ENCODE data around the gene MAP2K4. TPM values are rescaled to one million over a fixed set of nuclear protein-coding genes. Genes with fewer than 3 reads are reported as not detected.

MAP2K4 gene
- total and polyA plus RNA-seq, 7 experiments from 2014 or later, result 21.8 to 45.1 (median 32.4) TPM

GRCh38 chr17:12122075-12122474 is 101.4 kb downstream of the MAP2K4 start:
- Histone ChIP-seq H3K36me3 (ENCODE audit: control insufficient read depth in 2 of 3, insufficient read depth in 3 of 3, low read length in 3 of 3) (peaks cover 0 to 28% (median 4%) of the 10 kb centered on the region in 3 experiments), H3K9me3 (ENCODE audit: control insufficient read depth in 2 of 3, low read length in 3 of 3) (no peaks in the 10 kb centered on the region), H3K27me3 (ENCODE audit: control insufficient read depth in 2 of 2, insufficient read depth in 2 of 2, low read length in 2 of 2) (no peaks in the 10 kb centered on the region), H3K27ac (ENCODE audit: low read depth, low read length) (no peak overlapping the region), H3K4me3 (ENCODE audit: low read length) (no peak overlapping the region), H3K4me1 (ENCODE audit: control insufficient read depth in 2 of 2, insufficient read depth in 2 of 2, low read length in 2 of 2) (no peaks in the 10 kb centered on the region)
- Mint-ChIP-seq H3K36me3 (peaks cover 38 to 72% (median 62%) of the 10 kb centered on the region in 5 donors), H3K4me3 (no peak overlapping the region), H3K27ac (no peak overlapping the region), H3K9me3 (peaks cover 0 to 7% (median 0%) of the 10 kb centered on the region in 11 donors), H3K27me3 (no peaks in the 10 kb centered on the region), H3K4me1 (peaks cover 0 to 7% (median 0%) of the 10 kb centered on the region in 7 donors)
- DNase-seq (no peak), ATAC-seq (no peak)
- POLR2A ChIA-PET, result no interaction called here
- CTCF ChIA-PET, result no interaction called here
- intact Hi-C loops (cut with micrococcal nuclease), result loop anchor here in 1 of 2 donors (10.0 kb wide), 1 partner anchor 127 kb away; the partner anchor contains the start of gene ZNF18

- no peaks in the 10 kb centered on the region for H3K4me1 ChIP-seq (ENCODE audit: control insufficient read depth in 2 of 2, insufficient read depth in 2 of 2, low read length in 2 of 2)
- peaks cover 4 to 68% (median 11%) of the 10 kb centered on the region in 3 experiments for H3K36me3 ChIP-seq (ENCODE audit: control insufficient read depth in 2 of 3, insufficient read depth in 3 of 3, low read length in 3 of 3)
- Mint-ChIP-seq H3K9me3 (peaks cover 0 to 2% (median 0%) of the 10 kb centered on the region in 11 donors), H3K27ac (no peak overlapping the region), H3K27me3 (no peaks in the 10 kb centered on the region), H3K4me3 (no peak overlapping the region), H3K36me3 (peaks cover 34 to 91% (median 79%) of the 10 kb centered on the region in 5 donors), H3K4me1 (peaks cover 0 to 4% (median 0%) of the 10 kb centered on the region in 7 donors)
- H3K27ac ChIP-seq (ENCODE audit: low read depth, low read length), result no peak overlapping the region
- ChIA-PET CTCF (no interaction called here), POLR2A (no interaction called here)
- intact Hi-C loops (cut with micrococcal nuclease), result loop anchor here in 1 of 2 donors (10.0 kb wide), 1 partner anchor 132 kb away; the partner anchor contains the start of gene ZNF18
- DNase-seq, result no peak
- no peaks in the 10 kb centered on the region for H3K27me3 ChIP-seq (ENCODE audit: control insufficient read depth in 2 of 2, insufficient read depth in 2 of 2, low read length in 2 of 2)
- H3K4me3 ChIP-seq (ENCODE audit: low read length), result no peak overlapping the region
- H3K9me3 ChIP-seq (ENCODE audit: control insufficient read depth in 2 of 3, low read length in 3 of 3), result no peaks in the 10 kb centered on the region
- no peak for ATAC-seq
Observed at GRCh38 chr17:12127177-12127576, 106.5 kb downstream of the MAP2K4 start.

- ATAC-seq (no peak), DNase-seq (no peak)
- no peaks in the 10 kb centered on the region for H3K27me3 Mint-ChIP-seq
- peaks cover 0 to 2% (median 0%) of the 10 kb centered on the region in 11 donors for H3K9me3 Mint-ChIP-seq
- H3K36me3 Mint-ChIP-seq, result peaks cover 39 to 91% (median 84%) of the 10 kb centered on the region in 5 donors
- Histone ChIP-seq H3K4me3 (ENCODE audit: low read length) (no peak overlapping the region), H3K27me3 (ENCODE audit: control insufficient read depth in 2 of 2, insufficient read depth in 2 of 2, low read length in 2 of 2) (no peaks in the 10 kb centered on the region), H3K9me3 (ENCODE audit: control insufficient read depth in 2 of 3, low read length in 3 of 3) (no peaks in the 10 kb centered on the region), H3K36me3 (ENCODE audit: control insufficient read depth in 2 of 3, insufficient read depth in 3 of 3, low read length in 3 of 3) (peaks cover 4 to 72% (median 11%) of the 10 kb centered on the region in 3 experiments), H3K4me1 (ENCODE audit: control insufficient read depth in 2 of 2, insufficient read depth in 2 of 2, low read length in 2 of 2) (no peaks in the 10 kb centered on the region), H3K27ac (ENCODE audit: low read depth, low read length) (no peak overlapping the region)
- intact Hi-C loops (cut with micrococcal nuclease), result loop anchor here in 1 of 2 donors (10.0 kb wide), 1 partner anchor 133 kb away; the partner anchor contains the start of gene ZNF18
- no peak overlapping the region for H3K27ac Mint-ChIP-seq
- H3K4me3 Mint-ChIP-seq, result no peak overlapping the region
- CTCF ChIA-PET, result no interaction called here
- POLR2A ChIA-PET, result no interaction called here
- H3K4me1 Mint-ChIP-seq, result peaks cover 0 to 4% (median 0%) of the 10 kb centered on the region in 7 donors
Observed at GRCh38 chr17:12127667-12128066, 107.0 kb downstream of the MAP2K4 start.

- Histone ChIP-seq H3K27ac (ENCODE audit: low read depth, low read length) (no peak overlapping the region), H3K4me3 (ENCODE audit: low read length) (no peak overlapping the region), H3K27me3 (ENCODE audit: control insufficient read depth in 2 of 2, insufficient read depth in 2 of 2, low read length in 2 of 2) (no peaks in the 10 kb centered on the region), H3K9me3 (ENCODE audit: control insufficient read depth in 2 of 3, low read length in 3 of 3) (no peaks in the 10 kb centered on the region), H3K4me1 (ENCODE audit: control insufficient read depth in 2 of 2, insufficient read depth in 2 of 2, low read length in 2 of 2) (no peaks in the 10 kb centered on the region), H3K36me3 (ENCODE audit: control insufficient read depth in 2 of 3, insufficient read depth in 3 of 3, low read length in 3 of 3) (peaks cover 4 to 82% (median 11%) of the 10 kb centered on the region in 3 experiments)
- H3K4me1 Mint-ChIP-seq, result no peaks in the 10 kb centered on the region
- H3K27ac Mint-ChIP-seq, result peak overlapping the region in 1 of 9 donors; percentile 38
- no peak overlapping the region for H3K4me3 Mint-ChIP-seq
- H3K9me3 Mint-ChIP-seq, result peaks cover 0 to 2% (median 0%) of the 10 kb centered on the region in 11 donors
- DNase-seq, result no peak
- CTCF ChIA-PET, result no interaction called here
- ATAC-seq, result no peak
- intact Hi-C loops (cut with micrococcal nuclease), result loop anchor here in 1 of 2 donors (10.0 kb wide), 1 partner anchor 134 kb away; the partner anchor contains the start of gene ZNF18
- POLR2A ChIA-PET, result no interaction called here
- peaks cover 42 to 89% (median 82%) of the 10 kb centered on the region in 5 donors for H3K36me3 Mint-ChIP-seq
- H3K27me3 Mint-ChIP-seq, result no peaks in the 10 kb centered on the region
Observed at GRCh38 chr17:12128946-12129345, 108.3 kb downstream of the MAP2K4 start.

GRCh38 chr17:12133183-12133582 is 112.5 kb downstream of the MAP2K4 start:
- CTCF ChIA-PET, result no interaction called here
- POLR2A ChIA-PET, result no interaction called here
- Mint-ChIP-seq H3K27ac (no peak overlapping the region), H3K4me1 (no peaks in the 10 kb centered on the region), H3K36me3 (peaks cover 24 to 89% (median 81%) of the 10 kb centered on the region in 5 donors), H3K27me3 (no peaks in the 10 kb centered on the region), H3K9me3 (peaks cover 0 to 27% (median 7%) of the 10 kb centered on the region in 11 donors), H3K4me3 (no peak overlapping the region)
- H3K9me3 ChIP-seq (ENCODE audit: control insufficient read depth in 2 of 3, low read length in 3 of 3), result no peaks in the 10 kb centered on the region
- ATAC-seq (no peak), DNase-seq (no peak)
- H3K4me3 ChIP-seq (ENCODE audit: low read length), result no peak overlapping the region
- peaks cover 0 to 70% (median 11%) of the 10 kb centered on the region in 3 experiments for H3K36me3 ChIP-seq (ENCODE audit: control insufficient read depth in 2 of 3, insufficient read depth in 3 of 3, low read length in 3 of 3)
- intact Hi-C loops (cut with micrococcal nuclease), result no loop called here
- no peak overlapping the region for H3K27ac ChIP-seq (ENCODE audit: low read depth, low read length)
- no peaks in the 10 kb centered on the region for H3K27me3 ChIP-seq (ENCODE audit: control insufficient read depth in 2 of 2, insufficient read depth in 2 of 2, low read length in 2 of 2)
- H3K4me1 ChIP-seq (ENCODE audit: control insufficient read depth in 2 of 2, insufficient read depth in 2 of 2, low read length in 2 of 2), result no peaks in the 10 kb centered on the region

GRCh38 chr17:12134101-12134500 is 113.4 kb downstream of the MAP2K4 start:
- no peaks in the 10 kb centered on the region for H3K4me1 Mint-ChIP-seq
- no peak overlapping the region for H3K27ac ChIP-seq (ENCODE audit: low read depth, low read length)
- DNase-seq, result no peak
- H3K9me3 ChIP-seq (ENCODE audit: control insufficient read depth in 2 of 3, low read length in 3 of 3), result no peaks in the 10 kb centered on the region
- H3K27ac Mint-ChIP-seq, result no peak overlapping the region
- peaks cover 29 to 89% (median 81%) of the 10 kb centered on the region in 5 donors for H3K36me3 Mint-ChIP-seq
- no peak for ATAC-seq
- H3K4me3 Mint-ChIP-seq, result no peak overlapping the region
- peaks cover 0 to 69% (median 9%) of the 10 kb centered on the region in 3 experiments for H3K36me3 ChIP-seq (ENCODE audit: control insufficient read depth in 2 of 3, insufficient read depth in 3 of 3, low read length in 3 of 3)
- H3K4me1 ChIP-seq (ENCODE audit: control insufficient read depth in 2 of 2, insufficient read depth in 2 of 2, low read length in 2 of 2), result no peaks in the 10 kb centered on the region
- ChIA-PET POLR2A (no interaction called here), CTCF (no interaction called here)
- H3K27me3 ChIP-seq (ENCODE audit: control insufficient read depth in 2 of 2, insufficient read depth in 2 of 2, low read length in 2 of 2), result no peaks in the 10 kb centered on the region
- intact Hi-C loops (cut with micrococcal nuclease), result no loop called here
- peaks cover 0 to 27% (median 10%) of the 10 kb centered on the region in 11 donors for H3K9me3 Mint-ChIP-seq
- no peaks in the 10 kb centered on the region for H3K27me3 Mint-ChIP-seq
- H3K4me3 ChIP-seq (ENCODE audit: low read length), result no peak overlapping the region

- no peaks in the 10 kb centered on the region for H3K9me3 ChIP-seq (ENCODE audit: control insufficient read depth in 2 of 3, low read length in 3 of 3)
- DNase-seq (no peak), ATAC-seq (no peak)
- intact Hi-C loops (cut with micrococcal nuclease), result no loop called here
- H3K27ac Mint-ChIP-seq, result no peak overlapping the region
- H3K36me3 Mint-ChIP-seq, result peaks cover 24 to 84% (median 78%) of the 10 kb centered on the region in 5 donors
- no peaks in the 10 kb centered on the region for H3K4me1 ChIP-seq (ENCODE audit: control insufficient read depth in 2 of 2, insufficient read depth in 2 of 2, low read length in 2 of 2)
- no peak overlapping the region for H3K4me3 Mint-ChIP-seq
- no peaks in the 10 kb centered on the region for H3K27me3 ChIP-seq (ENCODE audit: control insufficient read depth in 2 of 2, insufficient read depth in 2 of 2, low read length in 2 of 2)
- peaks cover 0 to 27% (median 10%) of the 10 kb centered on the region in 11 donors for H3K9me3 Mint-ChIP-seq
- H3K4me1 Mint-ChIP-seq, result no peaks in the 10 kb centered on the region
- peaks cover 0 to 64% (median 4%) of the 10 kb centered on the region in 3 experiments for H3K36me3 ChIP-seq (ENCODE audit: control insufficient read depth in 2 of 3, insufficient read depth in 3 of 3, low read length in 3 of 3)
- CTCF ChIA-PET, result no interaction called here
- H3K4me3 ChIP-seq (ENCODE audit: low read length), result no peak overlapping the region
- POLR2A ChIA-PET, result no interaction called here
- no peaks in the 10 kb centered on the region for H3K27me3 Mint-ChIP-seq
- no peak overlapping the region for H3K27ac ChIP-seq (ENCODE audit: low read depth, low read length)
Observed at GRCh38 chr17:12134587-12134986, 113.9 kb downstream of the MAP2K4 start.
